Endothelial cell of umbilical vein (primary cell): ENCODE results near the gene ACIN1. TPM values are rescaled to one million over a fixed set of nuclear protein-coding genes. Genes with fewer than 3 reads are reported as not detected.

Experiments
- BruUV-seq: library from RNA; stranded (reverse); fragments of 400-500 nt; replicated peaks from 2 replicates; lab custom pipeline; 2021; lab: Mats Ljungman, UMichigan
- CTCF ChIA-PET: fragments of 300-600, 350-600 bp; sonication (Branson Sonifier 250); formaldehyde crosslinking; loops from one replicate; lab custom pipeline; 2021; ENCODE audit warnings: antibody characterized with exemption, inconsistent platforms; lab: Charles Lee
- POLR2A ChIA-PET: fragments of 300-600, 350-600 bp; sonication (Branson Sonifier 250); formaldehyde crosslinking; loops from one replicate; lab custom pipeline; 2021; ENCODE audit warnings: antibody characterized with exemption, inconsistent platforms; lab: Charles Lee
- DNase-seq: peaks from one replicate; pipeline ENCODE4 v3.0.0-alpha.2; 2011; ENCODE audit warnings: low read depth, low spot score
- FAIRE-seq: peaks from 2 replicates; lab custom pipeline; 2011; peaks lifted over from hg19 to GRCh38; lab: Jason Lieb, UNC
- H2AFZ ChIP-seq: 2 replicates; pipeline ENCODE4 v1.6.0; 2012; ENCODE audit warnings: low read depth, low read length, control low read depth, inconsistent platforms
- H3K27ac ChIP-seq: 2 replicates; pipeline ENCODE4 v1.5.1; 2011; ENCODE audit warnings: low read depth, mild to moderate bottlenecking, control low read depth, low read length, moderate library complexity; ENCODE audit not compliant: insufficient read depth
- H3K27me3 ChIP-seq, 2 experiments: 2 replicates each; pipeline versions ENCODE4 v1.6.0 to v1.6.1; 2011; ENCODE audit warnings: low read length in 2 of 2, mixed read lengths in 1 of 2; ENCODE audit not compliant: control insufficient read depth in 2 of 2, insufficient read depth in 2 of 2
- H3K36me3 ChIP-seq, 2 experiments: 2 replicates in 1 of 2; 3 replicates in 1 of 2; pipeline ENCODE4 v1.5.1; 2011; ENCODE audit warnings: low read length in 2 of 2, mild to moderate bottlenecking in 1 of 2, moderate library complexity in 1 of 2; ENCODE audit not compliant: control insufficient read depth in 2 of 2, insufficient read depth in 2 of 2; ENCODE audit errors: extremely low read depth in 1 of 2
- H3K4me1 ChIP-seq: 3 replicates; pipeline ENCODE4 v1.5.1; 2011; ENCODE audit warnings: mild to moderate bottlenecking, low read length; ENCODE audit not compliant: control insufficient read depth, insufficient read depth; ENCODE audit errors: extremely low read depth
- H3K4me2 ChIP-seq: 2 replicates; pipeline ENCODE4 v1.6.1; 2011; ENCODE audit warnings: low read length, control low read depth, mixed read lengths; ENCODE audit not compliant: insufficient read depth
- H3K4me3 ChIP-seq, 3 experiments: fragments of 200-600 bp in 1 of 3; sonication (generic), shearing (Covaris generic) in 1 of 3; replicated peaks in 1 of 3; 2 replicates each; pipeline ENCODE4 v1.5.1; 2011 to 2016; ENCODE audit warnings: control low read depth in 3 of 3, low read length in 3 of 3, mild to moderate bottlenecking in 2 of 3, inconsistent platforms in 1 of 3, low read depth in 1 of 3, moderate library complexity in 1 of 3; ENCODE audit not compliant: insufficient read depth in 1 of 3
- H3K79me2 ChIP-seq: 2 replicates; pipeline ENCODE4 v1.6.0; 2012; ENCODE audit warnings: low read length, inconsistent platforms; ENCODE audit not compliant: control insufficient read depth, insufficient read depth
- H3K9ac ChIP-seq: replicated peaks from 2 replicates; pipeline ENCODE3; 2011; ENCODE audit warnings: low read length, control low read depth; ENCODE audit not compliant: insufficient read depth; ENCODE audit errors: extremely low read depth
- H3K9me1 ChIP-seq: replicated peaks from 3 replicates; pipeline ENCODE4 v1.6.0; 2011; ENCODE audit warnings: mild to moderate bottlenecking, low read length; ENCODE audit not compliant: control insufficient read depth, insufficient read depth; ENCODE audit errors: extremely low read depth
- H3K9me3 ChIP-seq: replicated peaks from 2 replicates; pipeline ENCODE4 v1.5.1; 2012; ENCODE audit warnings: low read length, inconsistent platforms; ENCODE audit not compliant: control insufficient read depth, insufficient read depth
- H4K20me1 ChIP-seq: replicated peaks from 2 replicates; pipeline ENCODE3; 2011; ENCODE audit warnings: mild to moderate bottlenecking, low read length; ENCODE audit not compliant: control insufficient read depth, insufficient read depth; ENCODE audit errors: extremely low read depth
- CTCF ChIP-seq, 2 donors: IDR thresholded peaks; 1 replicate in 1 of 2; 2 replicates in 1 of 2; pipeline ENCODE4 v1.5.1; 2011; ENCODE audit warnings: low read length in 2 of 2, mild to moderate bottlenecking in 2 of 2, moderate library complexity in 2 of 2, control low read depth in 1 of 2, inconsistent platforms in 1 of 2, low read depth in 1 of 2; ENCODE audit not compliant: insufficient read depth in 1 of 2; ENCODE audit errors: extremely low read depth in 1 of 2
- EZH2 ChIP-seq: IDR thresholded peaks from 2 replicates; pipeline ENCODE4 v1.6.1; 2012; ENCODE audit warnings: borderline replicate concordance, low read depth, mild to moderate bottlenecking, moderate library complexity, low read length, inconsistent platforms; ENCODE audit not compliant: severe bottlenecking
- FOS ChIP-seq: IDR thresholded peaks from 2 replicates; pipeline ENCODE4 v1.6.1; 2011; ENCODE audit warnings: mild to moderate bottlenecking, low read length, moderate library complexity, borderline replicate concordance; ENCODE audit not compliant: insufficient read depth
- GATA2 ChIP-seq: IDR thresholded peaks from 2 replicates; pipeline ENCODE4 v1.7.0; 2011; ENCODE audit warnings: low read depth, mild to moderate bottlenecking, moderate library complexity, mixed read lengths, low read length; ENCODE audit not compliant: insufficient read length, insufficient read depth
- JUN ChIP-seq: IDR thresholded peaks from 2 replicates; pipeline ENCODE4 v1.6.1; 2011; ENCODE audit warnings: borderline replicate concordance, low read depth; ENCODE audit not compliant: insufficient read length, insufficient read depth
- MYC ChIP-seq: IDR thresholded peaks from one replicate; pipeline ENCODE4 v1.6.1; 2011; ENCODE audit warnings: mild to moderate bottlenecking, low read depth, low read length
- POLR2A ChIP-seq: IDR thresholded peaks from 2 replicates; pipeline ENCODE4 v1.6.1; 2012; ENCODE audit warnings: low read depth, mild to moderate bottlenecking, control low read depth, low read length
- POLR2AphosphoS5 ChIP-seq: IDR thresholded peaks from 2 replicates; pipeline ENCODE4 v1.6.1; 2012; ENCODE audit warnings: low read depth, mild to moderate bottlenecking, control low read depth, low read length, moderate library complexity; ENCODE audit not compliant: insufficient read depth
- dilution Hi-C: fragments of 300-500 bp; cut with MboI; formaldehyde crosslinking; loops from one replicate; pipeline ENCODE4 v1.15.0; 2019; ENCODE audit warnings: low sequenced_read_pairs; ENCODE audit not compliant: extremely low pct_ligation_motif_present
- intact Hi-C: fragments of 100-400 bp; cut with micrococcal nuclease; formaldehyde crosslinking; loops from one replicate; pipeline ENCODE4 v1.10.0; 2022
- polyA plus RNA-seq, 4 experiments: library from polyadenylated mRNA; depleted of rRNA in 3 of 4; stranded (reverse) in 3 of 4; unstranded in 1 of 4; fragments of >200 nt; gene quantifications; 2 replicates each; pipeline versions ENCODE4 v1.2.1 to v1.2.3, GENCODE V29; 2011 to 2012; ENCODE audit warnings: missing spikeins in 1 of 4
- total RNA-seq: library from RNA; stranded (reverse); gene quantifications from 2 replicates; pipeline ENCODE4 v1.2.3, GENCODE V29; 2021
- TF ChIP-seq, protein P1 (sequence below): IDR thresholded peaks from 2 replicates; pipeline ENCODE4 v1.6.1; 2011; ENCODE audit not compliant: insufficient read depth, insufficient read length

The ACIN1 gene
- total and polyA plus RNA-seq, 2 donors (not counting 3 experiments of a cell fraction or from before 2014, with no cell fraction given), result 146 to 240 TPM

DNA sequence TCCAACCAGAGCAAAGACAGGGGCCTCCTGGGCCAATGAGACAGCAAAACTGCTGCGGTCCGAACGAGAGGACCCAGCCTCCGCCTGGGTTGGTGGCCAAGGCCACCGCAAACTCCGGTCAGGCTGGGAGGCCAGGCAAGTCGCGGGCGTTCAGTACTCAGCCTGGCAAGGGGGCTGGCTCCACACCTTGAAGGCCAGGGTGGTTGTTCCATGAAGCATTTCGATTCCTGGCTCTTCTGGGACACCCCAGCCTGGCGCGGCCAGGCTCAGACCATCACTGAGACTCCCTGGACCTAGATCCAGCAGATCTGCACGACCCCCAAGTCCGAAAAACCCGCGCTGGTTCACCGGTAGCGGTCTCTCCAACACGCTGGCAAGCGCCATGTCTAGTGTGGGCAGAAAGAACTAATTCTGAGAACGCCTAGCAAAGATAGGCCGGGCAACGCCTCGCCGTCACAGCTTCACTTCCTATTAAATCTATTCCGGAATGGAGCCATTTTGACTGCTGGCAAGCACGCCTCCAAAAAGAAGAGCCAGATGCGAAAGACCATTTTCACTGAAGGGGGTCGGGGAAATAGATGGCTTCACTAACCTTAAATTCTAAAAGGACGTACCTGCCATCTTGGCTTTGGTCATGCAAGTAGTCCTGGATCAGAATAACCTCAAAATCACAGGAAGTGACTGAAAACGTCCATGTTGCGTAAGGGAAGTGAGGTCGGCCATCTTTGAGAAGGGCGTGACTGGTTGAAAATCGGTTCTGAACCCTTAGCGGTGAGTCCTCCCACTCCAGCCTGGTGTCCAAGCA is 60.2 kb downstream of the ACIN1 start, which contains the start of gene PSMB5:
TSS of gene PSMB5 (minus strand) at position 403 of the 805 bp plus-strand sequence. CDS start at position 384, 19 bp downstream.
- Histone ChIP-seq H3K4me2 (peak within 1 kb of the TSS; percentile 66), H3K36me3 (peaks cover 8 to 9% of the 10 kb centered on the region in 2 experiments), H3K27ac (peak within 1 kb of the TSS; percentile 88), H3K9me3 (no peaks in the 10 kb centered on the region), H2AFZ (peak within 1 kb of the TSS; percentile 88), H3K4me3 (peak within 1 kb of the TSS; percentile 73 to 88 (median 84)), H3K79me2 (peaks cover 25% of the 10 kb centered on the region), H3K4me1 (peaks cover 12% of the 10 kb centered on the region), H3K9me1 (no peaks in the 10 kb centered on the region), H4K20me1 (no peaks in the 10 kb centered on the region), H3K27me3 (no peaks in the 10 kb centered on the region), H3K9ac (peak within 1 kb of the TSS; percentile 93)
- no TSS peak for BruUV-seq
- intact Hi-C loops, result loop anchor here (1.0 to 2.0 kb wide), 3 partner anchors 13 to 28 kb away; no protein-coding TSS in a partner anchor
- TF ChIP-seq FOS (no peak), EZH2 (no peak), JUN (no peak), POLR2AphosphoS5 (peak; percentile 82), MYC (no peak), CTCF (IDR thresholded peaks at IDR 0.05; ENCODE audit: extremely low read depth in 1 of 2, insufficient read depth in 1 of 2, low read depth in 1 of 2, low read length in 2 of 2) (no peak), GATA2 (no peak), POLR2A (peak; percentile 89)
- TF ChIP-seq, protein P1, sequence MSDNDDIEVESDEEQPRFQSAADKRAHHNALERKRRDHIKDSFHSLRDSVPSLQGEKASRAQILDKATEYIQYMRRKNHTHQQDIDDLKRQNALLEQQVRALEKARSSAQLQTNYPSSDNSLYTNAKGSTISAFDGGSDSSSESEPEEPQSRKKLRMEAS, result no peak
- DNase-seq (peak; percentile 97), FAIRE-seq (peak; percentile 99)
- CTCF ChIA-PET, result interaction anchor here (0.6 to 4.4 kb wide), 6 partner anchors 24 to 444 kb away, joined by 4 to 23 read pairs (median 4); no protein-coding TSS in a partner anchor
- dilution Hi-C loops, result no loop called here
- POLR2A ChIA-PET, result interaction anchor here (0.6 to 1.0 kb wide), 3 partner anchors 13 to 34 kb away, joined by 3 to 5 read pairs (median 4); no protein-coding TSS in a partner anchor
